Measurements from ENCODE around the gene MYO1C. TPM values are rescaled to one million over a fixed set of nuclear protein-coding genes. Genes with fewer than 3 reads are reported as not detected.

MYO1C gene, protein sequence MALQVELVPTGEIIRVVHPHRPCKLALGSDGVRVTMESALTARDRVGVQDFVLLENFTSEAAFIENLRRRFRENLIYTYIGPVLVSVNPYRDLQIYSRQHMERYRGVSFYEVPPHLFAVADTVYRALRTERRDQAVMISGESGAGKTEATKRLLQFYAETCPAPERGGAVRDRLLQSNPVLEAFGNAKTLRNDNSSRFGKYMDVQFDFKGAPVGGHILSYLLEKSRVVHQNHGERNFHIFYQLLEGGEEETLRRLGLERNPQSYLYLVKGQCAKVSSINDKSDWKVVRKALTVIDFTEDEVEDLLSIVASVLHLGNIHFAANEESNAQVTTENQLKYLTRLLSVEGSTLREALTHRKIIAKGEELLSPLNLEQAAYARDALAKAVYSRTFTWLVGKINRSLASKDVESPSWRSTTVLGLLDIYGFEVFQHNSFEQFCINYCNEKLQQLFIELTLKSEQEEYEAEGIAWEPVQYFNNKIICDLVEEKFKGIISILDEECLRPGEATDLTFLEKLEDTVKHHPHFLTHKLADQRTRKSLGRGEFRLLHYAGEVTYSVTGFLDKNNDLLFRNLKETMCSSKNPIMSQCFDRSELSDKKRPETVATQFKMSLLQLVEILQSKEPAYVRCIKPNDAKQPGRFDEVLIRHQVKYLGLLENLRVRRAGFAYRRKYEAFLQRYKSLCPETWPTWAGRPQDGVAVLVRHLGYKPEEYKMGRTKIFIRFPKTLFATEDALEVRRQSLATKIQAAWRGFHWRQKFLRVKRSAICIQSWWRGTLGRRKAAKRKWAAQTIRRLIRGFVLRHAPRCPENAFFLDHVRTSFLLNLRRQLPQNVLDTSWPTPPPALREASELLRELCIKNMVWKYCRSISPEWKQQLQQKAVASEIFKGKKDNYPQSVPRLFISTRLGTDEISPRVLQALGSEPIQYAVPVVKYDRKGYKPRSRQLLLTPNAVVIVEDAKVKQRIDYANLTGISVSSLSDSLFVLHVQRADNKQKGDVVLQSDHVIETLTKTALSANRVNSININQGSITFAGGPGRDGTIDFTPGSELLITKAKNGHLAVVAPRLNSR
- polyA plus RNA-seq: 0.26 TPM in 1 of 2 replicates, not detected in the other

DNA sequence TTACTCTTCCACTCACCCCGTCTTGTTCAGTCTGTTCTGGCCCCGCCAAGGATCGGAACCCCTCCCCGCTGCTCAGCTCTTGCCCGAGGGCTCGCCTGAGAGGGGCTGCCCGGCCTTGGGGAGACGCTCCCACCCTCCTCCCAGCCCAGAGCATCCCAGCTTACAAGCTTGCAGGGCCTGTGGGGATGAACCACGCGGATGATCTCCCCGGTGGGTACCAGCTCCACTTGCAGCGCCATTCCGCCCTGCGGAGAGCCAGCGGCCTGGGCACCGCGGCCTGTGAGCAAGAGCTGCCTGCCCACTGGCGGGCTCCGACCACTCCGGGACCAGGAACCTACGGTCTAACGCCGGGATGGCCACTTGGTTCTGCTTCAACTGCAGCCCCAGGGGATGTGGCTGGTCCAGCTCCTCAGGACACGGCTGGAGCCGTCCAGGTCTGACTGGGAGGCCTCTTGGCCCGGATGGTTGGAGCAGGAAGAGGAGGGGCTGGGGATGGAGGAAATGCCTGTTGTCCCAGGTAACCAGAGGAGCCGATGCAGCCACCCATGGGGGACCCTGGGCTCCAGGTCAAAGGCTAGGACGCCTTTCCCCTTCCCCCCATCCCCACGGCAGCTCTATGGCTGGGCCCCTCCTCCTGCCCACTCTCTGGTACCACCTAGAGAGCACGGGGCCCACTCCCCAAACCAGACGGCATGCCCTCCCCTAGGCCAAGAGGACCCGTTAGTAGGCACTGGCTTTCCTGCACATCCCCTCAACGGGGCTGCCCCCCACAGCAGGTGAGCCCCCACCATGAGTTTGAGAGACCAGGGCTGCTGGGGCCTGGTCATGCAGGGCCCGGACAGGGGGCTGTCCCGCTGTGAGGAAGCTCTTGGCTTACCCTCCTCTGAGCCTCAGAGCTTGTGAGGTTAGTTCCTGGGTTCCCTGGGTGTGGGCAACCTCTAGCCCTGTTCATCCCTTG is at the start of gene MYO1C:
TSS of gene MYO1C (minus strand) at position 438 of the 958 bp plus-strand sequence. CDS start at position 239, 199 bp downstream.

DNA sequence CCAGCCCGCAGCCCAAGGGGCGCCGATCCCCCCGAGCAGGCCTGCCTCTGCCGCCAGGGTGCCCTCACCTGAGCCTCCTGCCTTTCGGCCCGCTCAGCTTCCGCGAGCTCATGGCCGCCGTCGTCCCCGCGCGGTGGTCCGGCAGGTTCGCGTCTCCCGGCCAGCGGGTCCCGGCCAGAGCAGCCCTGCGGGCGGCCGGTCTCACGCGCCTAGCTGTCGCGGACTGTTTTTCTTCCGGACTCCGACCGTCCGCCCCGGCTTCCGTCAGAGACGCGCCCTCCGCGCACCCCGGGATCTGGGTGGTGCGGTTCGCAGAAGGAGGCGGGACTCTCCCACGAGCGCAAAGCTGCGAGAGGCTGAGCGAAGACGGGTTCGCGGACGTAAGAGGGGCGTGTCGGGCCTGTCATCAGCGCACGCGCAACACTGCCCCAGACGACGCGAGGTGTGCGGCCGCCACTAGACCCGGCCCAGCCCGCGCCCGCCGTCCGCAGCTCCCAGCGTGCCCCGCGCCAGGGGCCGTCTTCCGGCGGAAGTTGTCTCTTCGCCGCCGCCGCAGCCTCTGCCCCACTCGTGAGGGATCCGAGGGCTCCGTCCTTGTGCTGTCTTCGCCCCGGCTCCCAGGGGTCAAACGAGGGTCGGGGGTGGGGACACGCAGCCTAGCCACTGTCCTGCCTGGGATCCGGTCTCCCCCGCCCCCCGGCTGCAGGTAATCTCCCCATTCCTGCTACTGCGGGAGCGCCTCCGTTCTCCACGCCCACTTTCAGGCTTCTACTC is 24.1 kb upstream of the MYO1C start, which contains the start of gene INPP5K:
TSS of gene INPP5K (minus strand) at position 225 of the 774 bp plus-strand sequence. CDS start at position 112, 113 bp downstream.

DNA sequence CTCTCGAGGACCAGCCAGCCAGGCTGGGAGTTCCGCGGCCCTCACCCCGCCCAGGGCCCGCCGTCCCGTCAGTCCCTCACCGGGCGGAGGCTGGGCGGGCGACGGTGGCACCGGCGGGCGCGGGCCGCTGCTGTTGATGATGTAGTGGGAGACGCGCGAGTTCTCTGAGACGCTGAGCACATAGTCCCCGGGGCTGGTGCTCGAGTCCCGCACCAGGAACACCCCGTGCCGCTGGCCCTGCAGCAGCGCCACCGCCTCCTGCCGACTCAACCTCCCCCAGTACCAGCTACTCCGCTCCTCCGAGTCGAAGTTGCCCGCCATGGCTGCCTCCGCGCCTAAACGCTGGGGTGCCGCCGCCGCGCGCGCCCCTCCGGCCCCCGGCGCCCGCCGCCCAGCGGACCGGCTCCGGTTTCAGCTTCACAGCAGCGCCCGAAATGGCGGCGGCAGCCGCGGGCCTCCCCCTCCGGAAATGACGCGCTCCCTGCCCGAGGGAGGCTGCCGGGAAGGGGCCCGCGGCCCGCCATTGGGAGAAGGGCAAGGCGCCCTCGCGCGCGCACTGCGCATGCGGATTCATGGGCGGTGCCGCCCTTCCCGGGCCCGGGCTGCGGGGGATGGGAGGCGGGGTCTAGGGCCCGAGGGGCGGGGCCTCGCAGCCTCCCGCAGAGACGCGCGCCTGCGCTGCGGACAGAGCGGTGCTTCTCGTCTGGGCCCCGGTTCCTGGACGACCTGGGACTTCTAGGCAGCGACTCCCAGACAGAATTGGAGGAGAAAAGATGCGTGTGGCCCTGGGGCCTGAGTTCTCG is 36.5 kb downstream of the MYO1C start, which contains the start of gene CRK:
TSS of gene CRK (minus strand) at position 436 of the 803 bp plus-strand sequence. CDS start at position 321, 115 bp downstream.

Other genes with a start within 250 kb of the MYO1C start
- not detected in 2 replicates for gene BHLHA9, start 222.2 kb downstream of the MYO1C start, polyA plus RNA-seq
- not detected in 2 replicates for gene TRARG1, start 213.0 kb downstream of the MYO1C start, polyA plus RNA-seq
- gene YWHAE, start 92.5 kb downstream of the MYO1C start, polyA plus RNA-seq: 1,296 and 1,551 TPM in 2 replicates
- gene CRK, start 36.5 kb downstream of the MYO1C start, polyA plus RNA-seq: 32.6 and 45.8 TPM in 2 replicates
- 5.1 and 7.9 TPM in 2 replicates for gene INPP5K, start 23.9 kb upstream of the MYO1C start, polyA plus RNA-seq
- 32.5 and 35.9 TPM in 2 replicates for gene PITPNA, start 70.1 kb upstream of the MYO1C start, polyA plus RNA-seq
- 1.2 and 1.3 TPM in 2 replicates for gene SLC43A2, start 136.1 kb upstream of the MYO1C start, polyA plus RNA-seq
- 0.31 and 0.45 TPM in 2 replicates for gene SCARF1, start 153.0 kb upstream of the MYO1C start, polyA plus RNA-seq
- 11.1 and 20.5 TPM in 2 replicates for gene RILP, start 157.2 kb upstream of the MYO1C start, polyA plus RNA-seq
- 135 and 164 TPM in 2 replicates for gene PRPF8, start 192.2 kb upstream of the MYO1C start, polyA plus RNA-seq
- 0.06 and 0.22 TPM in 2 replicates for gene TLCD2, start 217.7 kb upstream of the MYO1C start, polyA plus RNA-seq
- gene WDR81, start 232.0 kb upstream of the MYO1C start, polyA plus RNA-seq: not detected in 2 replicates